HepG2 (cell line): ENCODE data around the gene RSPRY1. TPM values are rescaled to one million over a fixed set of nuclear protein-coding genes. Genes with fewer than 3 reads are reported as not detected.
A peak's percentile ranks its signal among the peaks of the same experiment; 100 is the strongest.

Experiments used
- CCAR2 ChIP-seq: fragments of 200-400 bp; formaldehyde crosslinking; optimal IDR thresholded peaks from 2 replicates; pipeline ENCODE3; 2018; ENCODE audit warnings: low read depth, mild to moderate bottlenecking, low read length, moderate library complexity
- EEA1 ChIP-seq: sonication (generic); formaldehyde crosslinking; IDR thresholded peaks from 2 replicates; pipeline ENCODE4 v1.5.1; 2020; ENCODE audit warnings: mild to moderate bottlenecking, missing genetic modification reagents, borderline replicate concordance
- HDAC2 ChIP-seq: sonication (generic); formaldehyde crosslinking; IDR thresholded peaks from 2 replicates; pipeline ENCODE4 v1.4.0; 2020; ENCODE audit warnings: missing genetic modification reagents
- KLF13 ChIP-seq: sonication (generic); formaldehyde crosslinking; IDR thresholded peaks from 2 replicates; pipeline ENCODE4 v1.4.0; 2020; ENCODE audit warnings: mild to moderate bottlenecking, missing genetic modification reagents
- NR2F2 ChIP-seq: IDR thresholded peaks from 2 replicates; pipeline ENCODE4 v1.6.1; 2012; ENCODE audit warnings: low read depth, inconsistent platforms, borderline replicate concordance
- NR2F6 ChIP-seq, 2 experiments: IDR thresholded peaks; 2 replicates each; pipeline ENCODE4 v1.6.1; 2016; ENCODE audit warnings: antibody characterized with exemption in 1 of 2, mild to moderate bottlenecking in 1 of 2
- PHF21A ChIP-seq: sonication (generic); formaldehyde crosslinking; IDR thresholded peaks from 2 replicates; pipeline ENCODE4 v1.5.0; 2020; ENCODE audit warnings: mild to moderate bottlenecking, missing genetic modification reagents
- PHF8 ChIP-seq: sonication (generic); formaldehyde crosslinking; IDR thresholded peaks from 2 replicates; pipeline ENCODE4 v1.5.0; 2020; ENCODE audit warnings: missing genetic modification reagents
- POLR2A ChIP-seq, 2 experiments: IDR thresholded peaks; 2 replicates each; pipeline ENCODE4 v1.6.1; 2011; ENCODE audit warnings: low read depth in 2 of 2, low read length in 2 of 2, mild to moderate bottlenecking in 1 of 2, moderate library complexity in 1 of 2; ENCODE audit not compliant: insufficient read depth in 1 of 2
- SALL2 ChIP-seq: sonication (generic); formaldehyde crosslinking; IDR thresholded peaks from 2 replicates; pipeline ENCODE4 v1.8.1; 2023; ENCODE audit warnings: mild to moderate bottlenecking, missing genetic modification reagents, inconsistent platforms
- SNAI1 ChIP-seq: sonication (generic); formaldehyde crosslinking; IDR thresholded peaks from 2 replicates; pipeline ENCODE4 v1.5.0; 2020; ENCODE audit warnings: mild to moderate bottlenecking, missing genetic modification reagents, borderline replicate concordance
- SPEN ChIP-seq: sonication (generic); formaldehyde crosslinking; IDR thresholded peaks from 2 replicates; pipeline ENCODE4 v1.5.1; 2020; ENCODE audit warnings: low read depth, mild to moderate bottlenecking, missing genetic modification reagents
- SRSF1 ChIP-seq: fragments of 200-400 bp; formaldehyde crosslinking; optimal IDR thresholded peaks from 2 replicates; pipeline ENCODE3; 2017; ENCODE audit warnings: mild to moderate bottlenecking, low read depth, low read length, moderate library complexity
- SSRP1 ChIP-seq: IDR thresholded peaks from 2 replicates; pipeline ENCODE4 v1.6.1; 2016; ENCODE audit warnings: control low read depth
- YEATS4 ChIP-seq: sonication (generic); formaldehyde crosslinking; IDR thresholded peaks from 2 replicates; pipeline ENCODE4 v1.4.0; 2020; ENCODE audit warnings: missing genetic modification reagents, borderline replicate concordance
- ZNF335 ChIP-seq: sonication (generic); formaldehyde crosslinking; IDR thresholded peaks from 2 replicates; pipeline ENCODE4 v1.4.0; 2020; ENCODE audit warnings: missing genetic modification reagents
- ZNF343 ChIP-seq: sonication (generic); formaldehyde crosslinking; IDR thresholded peaks from 2 replicates; pipeline ENCODE4 v1.4.0; 2020; ENCODE audit warnings: mild to moderate bottlenecking, missing genetic modification reagents
- ZNF350 ChIP-seq: sonication (generic); formaldehyde crosslinking; IDR thresholded peaks from 2 replicates; pipeline ENCODE4 v1.4.0; 2020; ENCODE audit warnings: mild to moderate bottlenecking, low read depth, missing genetic modification reagents, borderline replicate concordance
- ZNF678 ChIP-seq: sonication (generic); formaldehyde crosslinking; IDR thresholded peaks from 2 replicates; pipeline ENCODE4 v1.4.0; 2020; ENCODE audit warnings: mild to moderate bottlenecking, missing genetic modification reagents
- ZNF7 ChIP-seq: IDR thresholded peaks from 2 replicates; pipeline ENCODE4 v1.6.1; 2016; ENCODE audit warnings: missing biosample characterization, missing genetic modification reagents
- ZNF777 ChIP-seq: sonication (generic); formaldehyde crosslinking; IDR thresholded peaks from 2 replicates; pipeline ENCODE4 v1.4.0; 2020; ENCODE audit warnings: missing genetic modification reagents
- ZNF780A ChIP-seq: sonication (generic); formaldehyde crosslinking; IDR thresholded peaks from 2 replicates; pipeline ENCODE4 v1.8.0; 2022; ENCODE audit warnings: mild to moderate bottlenecking, missing genetic modification reagents, moderate library complexity
- ZSCAN12 ChIP-seq: sonication (generic); formaldehyde crosslinking; IDR thresholded peaks from 2 replicates; pipeline ENCODE4 v1.9.0; 2021; ENCODE audit warnings: mild to moderate bottlenecking, missing genetic modification reagents
- polyA plus RNA-seq, 8 experiments: library from polyadenylated mRNA; depleted of rRNA in 3 of 8; stranded (reverse) in 7 of 8; unstranded in 1 of 8; fragments of >200 nt; fragmentation: Illumina TruSeq in 4 of 8; extraction: Trizol in 4 of 8; gene quantifications; 2 replicates each; pipeline versions ENCODE4 v1.2.1 to v1.2.3, GENCODE V29; 2011 to 2016; ENCODE audit warnings: low read depth in 4 of 8, missing spikeins in 1 of 8, mixed read lengths in 1 of 8; ENCODE audit not compliant: insufficient read depth in 1 of 8
- total RNA-seq, 5 experiments: library from RNA; depleted of rRNA; stranded (reverse); fragments of >200 nt; fragmentation: Illumina TruSeq; extraction: Trizol; gene quantifications; 2 replicates each; pipeline ENCODE4 v1.2.3, GENCODE V29; 2016; ENCODE audit warnings: low read depth in 1 of 5
- TF ChIP-seq, protein P1 (sequence below): sonication (generic); formaldehyde crosslinking; IDR thresholded peaks from 2 replicates; pipeline ENCODE4 v1.5.1; 2020; ENCODE audit warnings: mild to moderate bottlenecking, missing genetic modification reagents
- TF ChIP-seq, protein P2 (sequence below): sonication (generic); formaldehyde crosslinking; IDR thresholded peaks from 2 replicates; pipeline ENCODE4 v1.4.0; 2020; ENCODE audit warnings: missing genetic modification reagents, borderline replicate concordance

Gene RSPRY1
- total and polyA plus RNA-seq, 2 of the 13 experiments (the other 11 are each of a cell fraction or from before 2014, with no cell fraction given): 53.4 to 61.0 TPM

DNA sequence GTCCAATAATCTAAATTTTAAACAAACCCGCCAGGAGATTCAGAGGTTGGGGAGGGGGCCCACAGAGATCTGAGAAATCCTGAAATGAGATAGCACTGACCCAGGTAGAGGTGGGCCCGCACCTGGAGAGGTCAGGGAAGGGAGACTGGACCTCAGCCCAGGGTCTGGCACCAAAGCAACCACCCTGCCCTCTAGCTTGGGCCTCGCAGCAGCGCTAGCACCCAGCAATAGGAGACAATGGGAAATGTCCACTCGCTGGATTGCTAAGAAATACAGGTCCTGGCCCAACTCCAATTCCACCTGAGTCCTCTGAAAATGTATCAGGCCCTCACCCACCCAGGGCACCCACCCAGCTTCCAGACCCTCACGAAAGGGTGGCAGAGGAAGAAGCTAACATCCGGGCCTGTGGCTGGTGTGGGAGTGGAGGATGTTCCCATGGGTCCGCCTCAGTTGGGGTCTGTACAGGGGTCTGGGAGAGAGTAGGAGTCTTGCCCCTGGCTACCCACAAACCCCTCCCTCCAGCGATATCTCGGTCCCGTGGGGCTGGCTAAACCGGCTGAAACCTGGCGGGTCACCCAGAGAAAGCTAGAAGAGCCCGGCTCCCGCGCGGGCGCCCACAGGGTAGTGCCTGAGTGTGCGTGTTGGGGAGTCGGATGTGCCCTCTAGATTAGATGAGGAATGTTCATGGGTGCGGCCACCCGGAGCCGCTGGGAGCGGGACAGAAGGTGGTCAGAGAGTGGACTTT, 97.3 kb downstream of the RSPRY1 start (continued):
- 0 out of 2 replicates have a peak, but pooled peaks have one; percentile 36 for TF ChIP-seq ZNF343
- TF ChIP-seq EEA1: 0 out of 2 replicates have a peak, but pooled peaks have one; percentile 41
- TF ChIP-seq ZNF7 (CRISPR knock-in tag): no peak
- TF ChIP-seq, protein P1, sequence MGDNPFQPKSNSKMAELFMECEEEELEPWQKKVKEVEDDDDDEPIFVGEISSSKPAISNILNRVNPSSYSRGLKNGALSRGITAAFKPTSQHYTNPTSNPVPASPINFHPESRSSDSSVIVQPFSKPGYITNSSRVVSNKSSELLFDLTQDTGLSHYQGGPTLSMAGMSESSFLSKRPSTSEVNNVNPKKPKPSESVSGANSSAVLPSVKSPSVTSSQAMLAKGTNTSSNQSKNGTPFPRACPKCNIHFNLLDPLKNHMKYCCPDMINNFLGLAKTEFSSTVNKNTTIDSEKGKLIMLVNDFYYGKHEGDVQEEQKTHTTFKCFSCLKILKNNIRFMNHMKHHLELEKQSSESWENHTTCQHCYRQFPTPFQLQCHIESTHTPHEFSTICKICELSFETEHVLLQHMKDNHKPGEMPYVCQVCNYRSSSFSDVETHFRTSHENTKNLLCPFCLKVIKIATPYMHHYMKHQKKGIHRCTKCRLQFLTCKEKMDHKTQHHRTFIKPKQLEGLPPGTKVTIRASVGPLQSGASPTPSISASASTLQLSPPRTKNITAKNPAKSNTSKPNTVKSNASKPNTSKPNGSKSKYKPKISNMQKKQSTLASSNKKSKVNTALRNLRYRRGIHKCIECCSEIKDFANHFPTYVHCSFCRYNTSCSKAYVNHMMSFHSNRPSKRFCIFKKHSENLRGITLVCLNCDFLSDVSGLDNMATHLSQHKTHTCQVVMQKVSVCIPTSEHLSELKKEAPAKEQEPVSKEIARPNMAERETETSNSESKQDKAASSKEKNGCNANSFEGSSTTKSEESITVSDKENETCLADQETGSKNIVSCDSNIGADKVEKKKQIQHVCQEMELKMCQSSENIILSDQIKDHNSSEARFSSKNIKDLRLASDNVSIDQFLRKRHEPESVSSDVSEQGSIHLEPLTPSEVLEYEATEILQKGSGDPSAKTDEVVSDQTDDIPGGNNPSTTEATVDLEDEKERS (CRISPR knock-in tag): peak; percentile 63; the same call in 1 of the 2 replicates
- 0 out of 2 replicates have a peak, but pooled peaks have one; percentile 72 for TF ChIP-seq SALL2 (CRISPR knock-in tag)
- no peak for TF ChIP-seq ZNF335 (CRISPR knock-in tag)
- TF ChIP-seq NR2F2: peak; percentile 24; the same call in 1 of the 2 replicates
- no peak for TF ChIP-seq SRSF1
- TF ChIP-seq POLR2A (IDR thresholded peaks at IDR 0.05; ENCODE audit: insufficient read depth in 1 of 2, low read depth in 2 of 2, low read length in 2 of 2): peak in 1 of 2 experiments; percentile 44; a peak in 2 of 4 replicates
- TF ChIP-seq ZNF350: peak; percentile 44; the same call in 1 of the 2 replicates
- TF ChIP-seq ZSCAN12 (CRISPR knock-in tag): peak; percentile 37; the same call in 1 of the 2 replicates
- TF ChIP-seq, protein P2, sequence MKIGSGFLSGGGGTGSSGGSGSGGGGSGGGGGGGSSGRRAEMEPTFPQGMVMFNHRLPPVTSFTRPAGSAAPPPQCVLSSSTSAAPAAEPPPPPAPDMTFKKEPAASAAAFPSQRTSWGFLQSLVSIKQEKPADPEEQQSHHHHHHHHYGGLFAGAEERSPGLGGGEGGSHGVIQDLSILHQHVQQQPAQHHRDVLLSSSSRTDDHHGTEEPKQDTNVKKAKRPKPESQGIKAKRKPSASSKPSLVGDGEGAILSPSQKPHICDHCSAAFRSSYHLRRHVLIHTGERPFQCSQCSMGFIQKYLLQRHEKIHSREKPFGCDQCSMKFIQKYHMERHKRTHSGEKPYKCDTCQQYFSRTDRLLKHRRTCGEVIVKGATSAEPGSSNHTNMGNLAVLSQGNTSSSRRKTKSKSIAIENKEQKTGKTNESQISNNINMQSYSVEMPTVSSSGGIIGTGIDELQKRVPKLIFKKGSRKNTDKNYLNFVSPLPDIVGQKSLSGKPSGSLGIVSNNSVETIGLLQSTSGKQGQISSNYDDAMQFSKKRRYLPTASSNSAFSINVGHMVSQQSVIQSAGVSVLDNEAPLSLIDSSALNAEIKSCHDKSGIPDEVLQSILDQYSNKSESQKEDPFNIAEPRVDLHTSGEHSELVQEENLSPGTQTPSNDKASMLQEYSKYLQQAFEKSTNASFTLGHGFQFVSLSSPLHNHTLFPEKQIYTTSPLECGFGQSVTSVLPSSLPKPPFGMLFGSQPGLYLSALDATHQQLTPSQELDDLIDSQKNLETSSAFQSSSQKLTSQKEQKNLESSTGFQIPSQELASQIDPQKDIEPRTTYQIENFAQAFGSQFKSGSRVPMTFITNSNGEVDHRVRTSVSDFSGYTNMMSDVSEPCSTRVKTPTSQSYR (CRISPR knock-in tag): peak; percentile 2; the same call in 1 of the 2 replicates
- TF ChIP-seq SPEN (CRISPR knock-in tag): peak; percentile 51
- no peak for TF ChIP-seq CCAR2
- peak; percentile 52; the same call in 1 of the 2 replicates for TF ChIP-seq YEATS4 (CRISPR knock-in tag)
- TF ChIP-seq SSRP1 (CRISPR knock-in tag): 0 out of 2 replicates have a peak, but pooled peaks have one; percentile 21
- TF ChIP-seq KLF13: 0 out of 2 replicates have a peak, but pooled peaks have one; percentile 30
- TF ChIP-seq ZNF780A (CRISPR knock-in tag): no peak
- TF ChIP-seq ZNF777: 0 out of 2 replicates have a peak, but pooled peaks have one; percentile 21
- no peak for TF ChIP-seq ZNF678 (CRISPR knock-in tag)
- 0 out of 2 replicates have a peak, but pooled peaks have one; percentile 29 for TF ChIP-seq PHF21A (CRISPR knock-in tag)
- 0 out of 2 replicates have a peak, but pooled peaks have one; percentile 67 for TF ChIP-seq SNAI1 (CRISPR knock-in tag)
- 0 out of 2 replicates have a peak, but pooled peaks have one; percentile 8 for TF ChIP-seq HDAC2 (CRISPR knock-in tag)
- TF ChIP-seq PHF8 (CRISPR knock-in tag): 0 out of 2 replicates have a peak, but pooled peaks have one; percentile 36
- peak; percentile 14; the same call in 1 of the 2 replicates for TF ChIP-seq NR2F6 (IDR thresholded peaks at IDR 0.05)
- no peak for TF ChIP-seq NR2F6 (CRISPR knock-in tag; IDR thresholded peaks at IDR 0.05)
